ENCODE results near the gene STOX2.

DNA sequence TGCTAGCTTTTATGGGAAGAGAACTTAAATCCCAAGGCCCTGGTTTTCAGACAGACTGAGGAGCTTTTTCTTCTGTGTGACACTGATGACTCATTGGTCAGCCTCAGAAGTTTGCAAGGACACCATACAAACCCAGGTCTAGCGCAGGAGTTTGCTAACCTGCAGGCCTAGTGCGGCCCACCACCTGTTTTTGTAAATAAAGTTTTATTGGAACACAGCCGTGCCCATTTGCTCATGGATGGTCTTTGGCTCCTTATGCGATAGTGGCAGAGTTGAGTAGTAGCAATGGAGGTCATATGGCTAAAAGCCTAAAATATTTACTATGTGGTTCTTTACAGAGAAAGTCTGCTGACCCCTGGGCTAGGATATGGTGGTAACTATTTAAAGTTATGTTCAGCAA, 98.3 kb downstream of the STOX2 start:
- TF ChIP-seq, protein P1, sequence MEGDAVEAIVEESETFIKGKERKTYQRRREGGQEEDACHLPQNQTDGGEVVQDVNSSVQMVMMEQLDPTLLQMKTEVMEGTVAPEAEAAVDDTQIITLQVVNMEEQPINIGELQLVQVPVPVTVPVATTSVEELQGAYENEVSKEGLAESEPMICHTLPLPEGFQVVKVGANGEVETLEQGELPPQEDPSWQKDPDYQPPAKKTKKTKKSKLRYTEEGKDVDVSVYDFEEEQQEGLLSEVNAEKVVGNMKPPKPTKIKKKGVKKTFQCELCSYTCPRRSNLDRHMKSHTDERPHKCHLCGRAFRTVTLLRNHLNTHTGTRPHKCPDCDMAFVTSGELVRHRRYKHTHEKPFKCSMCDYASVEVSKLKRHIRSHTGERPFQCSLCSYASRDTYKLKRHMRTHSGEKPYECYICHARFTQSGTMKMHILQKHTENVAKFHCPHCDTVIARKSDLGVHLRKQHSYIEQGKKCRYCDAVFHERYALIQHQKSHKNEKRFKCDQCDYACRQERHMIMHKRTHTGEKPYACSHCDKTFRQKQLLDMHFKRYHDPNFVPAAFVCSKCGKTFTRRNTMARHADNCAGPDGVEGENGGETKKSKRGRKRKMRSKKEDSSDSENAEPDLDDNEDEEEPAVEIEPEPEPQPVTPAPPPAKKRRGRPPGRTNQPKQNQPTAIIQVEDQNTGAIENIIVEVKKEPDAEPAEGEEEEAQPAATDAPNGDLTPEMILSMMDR (CRISPR knock-in tag; IDR thresholded peaks at IDR 0.05) = no peak
- TF ChIP-seq, protein P2, sequence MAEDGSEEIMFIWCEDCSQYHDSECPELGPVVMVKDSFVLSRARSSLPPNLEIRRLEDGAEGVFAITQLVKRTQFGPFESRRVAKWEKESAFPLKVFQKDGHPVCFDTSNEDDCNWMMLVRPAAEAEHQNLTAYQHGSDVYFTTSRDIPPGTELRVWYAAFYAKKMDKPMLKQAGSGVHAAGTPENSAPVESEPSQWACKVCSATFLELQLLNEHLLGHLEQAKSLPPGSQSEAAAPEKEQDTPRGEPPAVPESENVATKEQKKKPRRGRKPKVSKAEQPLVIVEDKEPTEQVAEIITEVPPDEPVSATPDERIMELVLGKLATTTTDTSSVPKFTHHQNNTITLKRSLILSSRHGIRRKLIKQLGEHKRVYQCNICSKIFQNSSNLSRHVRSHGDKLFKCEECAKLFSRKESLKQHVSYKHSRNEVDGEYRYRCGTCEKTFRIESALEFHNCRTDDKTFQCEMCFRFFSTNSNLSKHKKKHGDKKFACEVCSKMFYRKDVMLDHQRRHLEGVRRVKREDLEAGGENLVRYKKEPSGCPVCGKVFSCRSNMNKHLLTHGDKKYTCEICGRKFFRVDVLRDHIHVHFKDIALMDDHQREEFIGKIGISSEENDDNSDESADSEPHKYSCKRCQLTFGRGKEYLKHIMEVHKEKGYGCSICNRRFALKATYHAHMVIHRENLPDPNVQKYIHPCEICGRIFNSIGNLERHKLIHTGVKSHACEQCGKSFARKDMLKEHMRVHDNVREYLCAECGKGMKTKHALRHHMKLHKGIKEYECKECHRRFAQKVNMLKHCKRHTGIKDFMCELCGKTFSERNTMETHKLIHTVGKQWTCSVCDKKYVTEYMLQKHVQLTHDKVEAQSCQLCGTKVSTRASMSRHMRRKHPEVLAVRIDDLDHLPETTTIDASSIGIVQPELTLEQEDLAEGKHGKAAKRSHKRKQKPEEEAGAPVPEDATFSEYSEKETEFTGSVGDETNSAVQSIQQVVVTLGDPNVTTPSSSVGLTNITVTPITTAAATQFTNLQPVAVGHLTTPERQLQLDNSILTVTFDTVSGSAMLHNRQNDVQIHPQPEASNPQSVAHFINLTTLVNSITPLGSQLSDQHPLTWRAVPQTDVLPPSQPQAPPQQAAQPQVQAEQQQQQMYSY (CRISPR knock-in tag; IDR thresholded peaks at IDR 0.05) = no peak
- TF ChIP-seq STAG1 (CRISPR knock-in tag; IDR thresholded peaks at IDR 0.05) (no peak), CREB1 (IDR thresholded peaks at IDR 0.05) (no peak), CREB1 (CRISPR knock-in tag; IDR thresholded peaks at IDR 0.05) (no peak), NR2C2 (CRISPR knock-in tag; IDR thresholded peaks at IDR 0.05; ENCODE audit: borderline replicate concordance) (no peak)
- TF ChIP-seq, protein P3, sequence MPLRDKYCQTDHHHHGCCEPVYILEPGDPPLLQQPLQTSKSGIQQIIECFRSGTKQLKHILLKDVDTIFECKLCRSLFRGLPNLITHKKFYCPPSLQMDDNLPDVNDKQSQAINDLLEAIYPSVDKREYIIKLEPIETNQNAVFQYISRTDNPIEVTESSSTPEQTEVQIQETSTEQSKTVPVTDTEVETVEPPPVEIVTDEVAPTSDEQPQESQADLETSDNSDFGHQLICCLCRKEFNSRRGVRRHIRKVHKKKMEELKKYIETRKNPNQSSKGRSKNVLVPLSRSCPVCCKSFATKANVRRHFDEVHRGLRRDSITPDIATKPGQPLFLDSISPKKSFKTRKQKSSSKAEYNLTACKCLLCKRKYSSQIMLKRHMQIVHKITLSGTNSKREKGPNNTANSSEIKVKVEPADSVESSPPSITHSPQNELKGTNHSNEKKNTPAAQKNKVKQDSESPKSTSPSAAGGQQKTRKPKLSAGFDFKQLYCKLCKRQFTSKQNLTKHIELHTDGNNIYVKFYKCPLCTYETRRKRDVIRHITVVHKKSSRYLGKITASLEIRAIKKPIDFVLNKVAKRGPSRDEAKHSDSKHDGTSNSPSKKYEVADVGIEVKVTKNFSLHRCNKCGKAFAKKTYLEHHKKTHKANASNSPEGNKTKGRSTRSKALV (CRISPR knock-in tag; IDR thresholded peaks at IDR 0.05) = no peak
